IPS-15b (cell line): ENCODE data around the gene SLC22A1.
"Not testable (repeated sequence)": the region's sequence is repeated elsewhere in the genome, so short reads cannot be mapped to it uniquely, and the experiment has no call there.

Experiments used
- H3K27me3 ChIP-seq: one replicate; pipeline ENCODE4 v1.6.1; 2013; ENCODE audit warnings: low read length; ENCODE audit not compliant: control insufficient read depth, insufficient read depth
- H3K36me3 ChIP-seq: one replicate; pipeline ENCODE4 v1.6.1; 2013; ENCODE audit warnings: low read length; ENCODE audit not compliant: control insufficient read depth, insufficient read depth
- H3K4me1 ChIP-seq: one replicate; pipeline ENCODE4 v1.6.1; 2013; ENCODE audit warnings: mild to moderate bottlenecking, low read length; ENCODE audit not compliant: control insufficient read depth, insufficient read depth
- H3K4me3 ChIP-seq: one replicate; pipeline ENCODE4 v1.5.1; 2013; ENCODE audit warnings: low read depth, low read length
- H3K9ac ChIP-seq: one replicate; pipeline ENCODE4 v1.6.1; 2013; ENCODE audit warnings: low read depth, mild to moderate bottlenecking, low read length
- H3K9me3 ChIP-seq: one replicate; pipeline ENCODE4 v1.6.1; 2013; ENCODE audit warnings: mild to moderate bottlenecking, low read length; ENCODE audit not compliant: control insufficient read depth, insufficient read depth

The SLC22A1 gene

DNA sequence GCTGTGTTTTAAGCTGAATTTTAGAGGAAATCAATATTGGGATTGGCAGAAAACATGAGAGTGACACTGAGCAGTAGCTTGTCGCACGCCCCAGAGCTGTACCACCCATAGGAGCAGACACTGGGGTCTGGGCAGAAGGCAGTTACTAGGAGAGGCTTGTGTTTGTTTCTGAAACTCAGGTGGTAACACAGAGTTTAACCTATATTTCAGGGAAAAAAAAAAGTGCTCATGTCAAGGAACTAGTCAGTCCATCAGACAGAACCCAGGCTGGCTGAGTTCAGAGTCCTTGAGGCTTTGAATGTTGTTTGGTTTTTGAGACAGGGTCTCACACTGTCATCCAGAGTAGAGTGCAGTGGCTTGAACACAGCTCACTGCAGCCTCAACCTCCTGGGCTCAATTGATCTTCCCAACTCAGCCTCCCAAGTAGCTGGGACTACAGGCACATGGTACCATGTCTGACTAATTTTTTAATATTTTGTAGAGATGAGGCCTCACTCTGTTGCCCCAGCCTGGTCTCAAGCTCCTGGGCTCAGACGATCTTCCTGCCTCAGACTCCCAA is 6.6 kb downstream of the SLC22A1 start:
- Histone ChIP-seq H3K4me1 (peaks cover 9% of the 10 kb centered on the region), H3K4me3 (no peak overlapping the region), H3K9me3 (no peaks in the 10 kb centered on the region), H3K9ac (no peak overlapping the region), H3K27me3 (peaks cover 2% of the 10 kb centered on the region), H3K36me3 (no peaks in the 10 kb centered on the region)

DNA sequence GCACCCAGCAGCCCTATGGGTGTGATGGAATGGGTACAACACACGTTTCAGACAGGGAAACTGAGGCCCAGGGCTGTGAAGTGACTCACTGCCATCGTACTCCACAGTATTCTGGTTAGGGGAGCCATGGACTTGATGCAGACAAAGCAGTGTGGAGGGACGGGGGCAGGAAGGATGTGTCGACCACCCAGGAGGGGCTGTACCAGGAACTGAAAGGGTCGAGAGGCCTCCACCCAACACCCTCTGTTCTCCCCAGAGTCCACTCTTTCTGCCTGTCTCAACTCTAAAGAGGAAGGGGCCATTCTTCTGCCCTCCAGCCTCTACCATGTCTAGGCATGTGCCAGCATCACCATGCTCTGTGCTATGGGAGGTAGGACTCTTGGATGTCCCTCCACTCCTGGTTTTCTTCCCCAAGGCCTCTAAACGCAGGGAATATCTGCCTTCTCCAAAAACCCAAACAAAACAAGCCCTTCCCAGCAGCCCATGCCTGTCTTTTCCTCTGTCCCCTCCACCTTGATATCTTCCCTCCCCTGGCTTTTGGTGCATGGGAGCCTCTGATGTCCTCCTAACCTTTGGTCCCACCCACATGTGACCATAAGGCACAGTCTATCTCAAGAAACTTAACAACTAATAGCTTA is 7.4 kb downstream of the SLC22A1 start:
- Histone ChIP-seq H3K9ac (no peak overlapping the region), H3K27me3 (peaks cover 2% of the 10 kb centered on the region), H3K36me3 (no peaks in the 10 kb centered on the region), H3K4me1 (peaks cover 9% of the 10 kb centered on the region), H3K9me3 (no peaks in the 10 kb centered on the region), H3K4me3 (no peak overlapping the region)

DNA sequence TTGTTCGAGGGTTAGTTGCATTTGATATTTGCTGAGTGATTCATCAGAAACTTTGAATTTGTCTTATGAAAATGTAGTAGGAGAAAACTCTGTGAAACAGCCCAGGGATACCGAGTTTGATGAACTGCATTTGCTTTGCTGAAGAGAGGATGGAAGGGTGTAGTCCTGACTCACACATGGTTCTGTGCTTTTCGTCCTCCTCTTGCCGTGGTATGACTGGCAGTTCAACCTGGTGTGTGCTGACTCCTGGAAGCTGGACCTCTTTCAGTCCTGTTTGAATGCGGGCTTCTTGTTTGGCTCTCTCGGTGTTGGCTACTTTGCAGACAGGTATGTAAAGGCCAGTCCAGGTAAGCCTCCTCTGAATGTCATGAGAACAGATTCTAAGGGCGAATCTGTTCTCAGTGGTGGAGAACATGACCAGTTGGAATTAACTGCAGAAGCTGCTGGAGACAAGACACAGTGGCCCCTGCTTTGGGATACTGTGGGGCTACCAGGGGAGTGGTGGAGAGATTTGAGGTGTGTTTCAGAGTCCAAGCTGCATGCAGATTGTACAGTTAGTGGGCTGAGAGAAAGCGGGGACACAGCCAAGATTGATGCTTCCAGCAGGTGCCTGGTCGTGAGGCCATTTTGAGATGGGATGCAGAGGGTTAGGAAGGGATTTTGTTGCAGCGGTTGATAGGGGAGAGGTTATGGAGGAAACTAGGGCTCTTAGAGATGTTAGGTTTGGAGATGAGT is 8.4 kb downstream of the SLC22A1 start:
- Histone ChIP-seq H3K4me1 (peaks cover 9% of the 10 kb centered on the region), H3K36me3 (no peaks in the 10 kb centered on the region), H3K27me3 (peaks cover 2% of the 10 kb centered on the region), H3K9ac (no peak overlapping the region), H3K4me3 (no peak overlapping the region), H3K9me3 (no peaks in the 10 kb centered on the region)

DNA sequence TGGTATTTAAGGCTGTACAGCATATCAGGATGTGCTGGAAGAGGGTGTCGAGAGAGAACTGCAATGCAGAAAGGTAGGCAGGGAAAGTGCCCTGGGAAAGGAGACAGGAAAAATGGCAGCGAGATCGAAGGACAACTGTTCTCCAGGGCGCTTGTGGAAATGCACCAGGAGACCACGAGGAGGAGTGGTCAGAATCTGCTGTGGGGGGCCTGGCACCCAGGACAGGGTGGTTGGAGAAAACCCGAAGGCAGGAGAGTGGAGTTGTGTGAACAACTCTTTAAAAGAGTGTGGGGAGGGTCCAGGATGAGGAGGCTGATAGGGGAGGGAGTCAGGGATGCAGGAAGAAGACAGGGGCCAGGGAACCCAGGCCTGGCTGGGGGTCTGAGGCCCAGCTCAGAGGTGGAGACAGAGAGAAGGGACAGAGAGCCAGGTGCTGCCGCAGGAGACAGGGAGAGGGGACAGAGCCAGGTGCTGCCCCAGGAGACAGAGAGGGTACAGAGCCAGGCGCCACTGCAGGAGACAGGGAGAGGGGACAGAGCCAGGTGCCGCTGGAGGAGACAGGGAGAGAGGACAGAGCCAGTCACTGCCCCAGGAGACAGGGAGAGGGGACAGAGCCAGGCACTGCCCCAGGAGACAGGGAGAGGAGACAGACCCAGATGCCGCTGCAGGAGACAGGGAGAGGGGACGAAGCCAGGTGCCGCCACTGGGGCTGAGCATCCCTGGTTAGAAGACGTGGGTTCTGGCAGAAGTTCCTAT is 9.3 kb downstream of the SLC22A1 start:
- peaks cover 9% of the 10 kb centered on the region for H3K4me1 ChIP-seq
- H3K27me3 ChIP-seq = peaks cover 4% of the 10 kb centered on the region
- H3K4me3 ChIP-seq = no peak overlapping the region
- no peaks in the 10 kb centered on the region for H3K9me3 ChIP-seq
- no peak overlapping the region for H3K9ac ChIP-seq
- H3K36me3 ChIP-seq = no peaks in the 10 kb centered on the region

DNA sequence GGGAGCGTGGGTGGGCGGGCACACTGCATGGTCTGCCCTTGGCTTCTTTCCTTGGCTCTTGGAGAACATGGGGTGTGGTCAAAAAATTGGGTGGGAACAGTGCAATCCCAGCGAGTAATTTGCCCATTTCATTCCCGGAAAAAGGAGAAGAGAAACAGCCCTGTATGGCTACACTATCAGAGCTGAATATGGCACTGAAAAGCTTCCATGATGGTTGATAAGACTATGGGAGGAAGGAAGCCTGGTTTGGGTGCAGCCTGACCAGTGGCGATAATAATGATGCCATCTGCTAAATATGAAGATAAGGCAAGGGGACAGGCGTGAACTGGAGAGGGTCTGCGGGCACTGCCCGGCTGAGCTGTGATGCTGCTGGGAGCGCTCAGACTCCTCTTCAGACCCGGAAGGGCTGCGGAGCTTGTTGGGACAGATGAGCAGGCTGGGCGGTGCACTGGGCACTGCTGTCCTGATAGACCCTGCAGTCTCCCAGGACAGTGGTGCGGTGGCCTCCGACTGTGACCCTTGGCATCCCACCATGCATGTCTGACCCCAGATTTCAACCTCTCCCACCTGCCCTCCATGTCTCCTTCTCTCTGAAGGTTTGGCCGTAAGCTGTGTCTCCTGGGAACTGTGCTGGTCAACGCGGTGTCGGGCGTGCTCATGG is 10.2 kb downstream of the SLC22A1 start:
- H3K4me3 ChIP-seq = peak overlapping the region; percentile 13
- H3K27me3 ChIP-seq = peaks cover 4% of the 10 kb centered on the region
- no peaks in the 10 kb centered on the region for H3K9me3 ChIP-seq
- H3K9ac ChIP-seq = no peak overlapping the region
- peaks cover 9% of the 10 kb centered on the region for H3K4me1 ChIP-seq
- no peaks in the 10 kb centered on the region for H3K36me3 ChIP-seq

DNA sequence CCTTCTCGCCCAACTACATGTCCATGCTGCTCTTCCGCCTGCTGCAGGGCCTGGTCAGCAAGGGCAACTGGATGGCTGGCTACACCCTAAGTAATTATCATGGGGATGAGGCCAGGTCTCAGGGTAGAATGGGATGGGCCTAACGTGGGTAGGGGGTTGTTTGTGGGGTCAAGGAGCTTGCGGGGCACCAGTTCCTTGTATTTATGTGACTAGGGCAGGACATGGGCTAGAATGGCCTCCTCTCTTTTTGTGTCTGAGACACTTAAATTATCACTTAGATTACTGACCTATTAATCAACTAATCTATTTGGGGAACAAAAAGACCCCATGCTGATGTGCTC is 10.7 kb downstream of the SLC22A1 start:
- Histone ChIP-seq H3K9me3 (no peaks in the 10 kb centered on the region), H3K9ac (no peak overlapping the region), H3K4me3 (peak overlapping the region; percentile 13), H3K36me3 (no peaks in the 10 kb centered on the region), H3K27me3 (peaks cover 4% of the 10 kb centered on the region), H3K4me1 (peaks cover 9% of the 10 kb centered on the region)

DNA sequence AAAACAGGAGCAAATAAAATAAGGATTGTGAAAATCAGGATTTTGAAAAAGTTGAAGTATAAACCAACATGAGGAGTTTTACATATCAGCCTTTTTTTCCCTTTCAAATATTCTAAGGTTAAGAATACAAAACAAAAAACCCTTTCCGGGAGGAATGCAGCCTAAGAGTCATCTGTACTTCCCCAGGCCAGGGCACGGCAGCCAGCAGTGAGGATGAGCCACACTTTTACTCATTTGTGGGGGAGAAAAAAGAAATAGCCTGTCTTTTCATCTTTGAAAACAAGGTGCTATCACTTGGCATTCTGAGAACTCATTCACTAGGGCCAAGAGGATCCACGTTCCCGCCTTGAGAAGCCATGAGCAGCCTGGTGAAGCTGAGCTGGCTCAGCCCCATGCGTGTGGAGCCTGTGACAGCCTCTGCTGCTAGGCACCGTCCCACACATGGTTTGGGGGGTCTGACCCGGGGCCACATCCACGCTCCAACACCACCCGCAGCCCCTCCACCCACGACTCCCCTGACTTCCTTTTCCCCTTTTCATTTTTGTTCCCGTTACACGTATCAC is 11.2 kb downstream of the SLC22A1 start:
- H3K4me3 ChIP-seq = no peak overlapping the region
- H3K9me3 ChIP-seq = no peaks in the 10 kb centered on the region
- H3K4me1 ChIP-seq = peaks cover 9% of the 10 kb centered on the region
- peaks cover 4% of the 10 kb centered on the region for H3K27me3 ChIP-seq
- H3K9ac ChIP-seq = no peak overlapping the region
- no peaks in the 10 kb centered on the region for H3K36me3 ChIP-seq

DNA sequence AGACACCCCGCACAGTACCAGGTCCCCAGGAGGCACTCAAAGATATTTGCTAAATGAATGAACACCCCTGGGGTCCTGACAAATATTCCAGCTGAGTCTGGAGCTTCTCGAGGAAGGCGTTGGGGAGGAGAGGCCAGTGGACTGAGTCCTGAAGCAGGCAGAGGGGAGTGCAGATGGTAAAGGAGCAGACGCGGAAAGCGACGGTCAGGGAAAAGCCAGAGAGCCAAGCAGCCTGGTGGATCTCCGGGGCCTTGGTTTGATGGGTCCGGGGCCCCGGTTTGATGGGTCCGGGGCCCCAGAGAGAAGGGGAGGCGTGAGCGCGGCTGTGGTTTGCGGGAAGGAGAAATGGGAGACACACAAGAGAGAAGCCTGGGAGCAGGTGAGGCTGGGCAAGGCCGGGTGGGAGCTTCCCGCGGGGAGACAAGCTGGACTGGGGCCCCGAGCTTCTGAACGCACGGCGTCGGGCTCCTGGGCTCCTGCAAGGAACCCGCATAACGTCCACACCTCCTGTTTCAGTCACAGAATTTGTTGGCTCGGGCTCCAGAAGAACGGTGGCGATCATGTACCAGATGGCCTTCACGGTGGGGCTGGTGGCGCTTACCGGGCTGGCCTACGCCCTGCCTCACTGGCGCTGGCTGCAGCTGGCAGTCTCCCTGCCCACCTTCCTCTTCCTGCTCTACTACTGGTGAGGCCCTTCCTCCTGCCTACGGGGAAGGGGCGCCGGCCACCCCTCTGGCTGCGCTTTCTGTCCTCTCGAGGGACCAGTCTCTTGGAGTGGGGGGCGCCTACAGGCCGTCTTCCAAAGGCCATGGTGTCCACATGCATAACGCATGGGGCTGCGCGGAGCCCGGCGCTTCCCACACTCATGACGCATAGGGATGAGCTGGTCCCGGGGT is 12.1 kb downstream of the SLC22A1 start:
- Histone ChIP-seq H3K9me3 (no peaks in the 10 kb centered on the region), H3K27me3 (peaks cover 4% of the 10 kb centered on the region), H3K4me1 (peaks cover 11% of the 10 kb centered on the region), H3K36me3 (no peaks in the 10 kb centered on the region), H3K4me3 (no peak overlapping the region), H3K9ac (no peak overlapping the region)

DNA sequence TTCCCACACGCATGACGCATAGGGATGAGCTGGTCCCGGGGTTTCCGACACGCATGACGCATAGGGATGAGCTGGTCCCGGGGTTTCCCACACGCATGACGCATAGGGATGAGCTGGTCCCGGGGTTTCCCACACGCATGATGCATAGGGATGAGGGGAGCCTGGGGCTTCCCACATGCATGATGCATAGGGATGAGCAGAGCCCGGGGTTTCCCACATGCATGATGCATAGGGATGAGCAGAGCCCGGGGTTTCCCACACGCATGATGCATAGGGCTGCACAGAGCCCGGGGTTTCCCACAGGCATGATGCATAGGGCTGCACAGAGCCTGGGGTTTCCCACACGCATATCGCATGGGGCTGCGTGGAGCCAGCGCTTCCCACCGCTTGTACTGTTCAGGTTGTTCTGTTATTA is 12.7 kb downstream of the SLC22A1 start:
- H3K9me3 ChIP-seq, H3K27me3 ChIP-seq, H3K4me3 ChIP-seq, H3K36me3 ChIP-seq, H3K9ac ChIP-seq: not testable (repeated sequence)
- H3K4me1 ChIP-seq = peaks cover 11% of the 10 kb centered on the region

DNA sequence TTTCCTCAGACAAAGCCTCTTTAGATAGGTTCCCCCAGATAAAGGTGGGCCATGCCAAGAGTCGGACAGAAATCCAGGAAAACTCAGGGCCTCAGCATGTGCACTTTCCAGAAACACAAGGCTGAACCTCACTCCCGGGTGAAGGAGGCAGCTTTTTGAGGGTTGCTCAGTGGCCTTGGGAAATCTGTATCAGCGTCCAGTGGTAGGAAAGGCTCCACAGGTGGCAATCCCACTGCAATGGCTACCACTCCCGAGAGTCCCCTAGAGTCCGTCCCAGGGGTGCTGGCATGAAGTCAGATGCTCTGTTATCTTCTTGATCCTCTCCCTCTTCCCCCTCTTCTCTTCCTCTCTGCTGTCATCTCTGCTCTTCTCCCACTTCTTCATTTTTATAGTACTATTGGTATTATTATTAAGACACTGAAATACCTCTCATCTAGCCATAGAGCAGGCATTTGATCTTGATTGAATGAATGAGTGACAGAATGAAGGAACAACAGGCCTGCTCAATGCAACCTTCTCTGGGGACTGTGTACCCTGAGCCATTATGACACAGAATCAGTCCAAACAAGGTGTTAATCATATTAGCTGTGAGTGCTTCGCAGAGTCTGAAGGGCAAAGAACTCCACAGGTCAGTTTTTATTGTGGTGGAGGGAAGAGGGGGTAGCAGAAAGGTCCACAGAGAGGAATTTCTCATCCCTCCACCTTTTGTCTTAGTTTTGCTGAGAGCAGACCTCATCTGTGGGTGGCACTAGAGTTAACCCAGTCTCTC is 13.3 kb downstream of the SLC22A1 start:
- Histone ChIP-seq H3K9ac (no peak overlapping the region), H3K4me3 (no peak overlapping the region), H3K27me3 (peaks cover 4% of the 10 kb centered on the region), H3K36me3 (no peaks in the 10 kb centered on the region), H3K4me1 (peaks cover 11% of the 10 kb centered on the region), H3K9me3 (no peaks in the 10 kb centered on the region)
